ENCODE data around the gene PROSER1.
A peak's percentile ranks its signal among the peaks of the same experiment; 100 is the strongest.
"Not testable (repeated sequence)": the region's sequence is repeated elsewhere in the genome, so short reads cannot be mapped to it uniquely, and the experiment has no call there.

PROSER1 gene

GRCh38 chr13:39037880-39038568, at the start of gene PROSER1, which contains the start of gene NHLRC3:
PROSER1 (minus strand) TSS chr13:39038089; CDS start chr13:39037242, 847 bp downstream.
NHLRC3 (plus strand) TSS chr13:39038456; CDS start chr13:39038640, 184 bp downstream.
- peak; percentile 95 for DNase-seq

- DNase-seq: not testable (repeated sequence)
Observed at GRCh38 chr13:39086251-39086945, 48.5 kb upstream of the PROSER1 start.

GRCh38 chr13:39073983-39074382, 36.1 kb upstream of the PROSER1 start:
- no peak for DNase-seq

GRCh38 chr13:39072842-39073241, 35.0 kb upstream of the PROSER1 start:
- no peak for DNase-seq

- DNase-seq: no peak
Observed at GRCh38 chr13:39062004-39062403, 24.1 kb upstream of the PROSER1 start.

- DNase-seq: no peak
Observed at GRCh38 chr13:39058040-39058439, 20.2 kb upstream of the PROSER1 start.

GRCh38 chr13:39056018-39056417, 18.1 kb upstream of the PROSER1 start:
- no peak for DNase-seq

GRCh38 chr13:39054112-39054511, 16.2 kb upstream of the PROSER1 start:
- no peak for DNase-seq

- DNase-seq: peak; percentile 16
Observed at GRCh38 chr13:39052944-39053343, 15.1 kb upstream of the PROSER1 start.

GRCh38 chr13:39051157-39051556, 13.3 kb upstream of the PROSER1 start:
- peak; percentile 59 for DNase-seq

- DNase-seq: no peak
Observed at GRCh38 chr13:39049274-39049673, 11.4 kb upstream of the PROSER1 start.

- no peak for DNase-seq
Observed at GRCh38 chr13:39048806-39049205, 10.9 kb upstream of the PROSER1 start.

GRCh38 chr13:39047560-39047959, 9.7 kb upstream of the PROSER1 start:
- peak; percentile 12 for DNase-seq

- DNase-seq: no peak
Observed at GRCh38 chr13:39044536-39044935, 6.6 kb upstream of the PROSER1 start.

GRCh38 chr13:39040206-39040605, 2.3 kb upstream of the PROSER1 start:
- no peak for DNase-seq

- DNase-seq: no peak
Observed at GRCh38 chr13:39039041-39039440, 1.2 kb upstream of the PROSER1 start.

GRCh38 chr13:39038569-39039030, 711 bp upstream of the PROSER1 start:
- DNase-seq: no peak

- peak; percentile 65 for DNase-seq
Observed at GRCh38 chr13:39037410-39037879, 444 bp downstream of the PROSER1 start.

- no peak for DNase-seq
Observed at GRCh38 chr13:39036212-39036611, 1.7 kb downstream of the PROSER1 start.

- DNase-seq: no peak
Observed at GRCh38 chr13:39035799-39036198, 2.1 kb downstream of the PROSER1 start.

GRCh38 chr13:39035204-39035603, 2.7 kb downstream of the PROSER1 start:
- no peak for DNase-seq

- no peak for DNase-seq
Observed at GRCh38 chr13:39034085-39034484, 3.8 kb downstream of the PROSER1 start.

GRCh38 chr13:39032150-39032549, 5.7 kb downstream of the PROSER1 start:
- no peak for DNase-seq

- DNase-seq: no peak
Observed at GRCh38 chr13:39025433-39025839, 12.5 kb downstream of the PROSER1 start.

All from COR-L47 (cell line).